GM12864 (cell line): ENCODE measurements around the gene IYD.

Experiments
- DNase-seq: peaks from one replicate; pipeline ENCODE4 v3.0.0-alpha.2; 2011; ENCODE audit warnings: low read depth
- H3K4me3 ChIP-seq: 2 replicates; pipeline ENCODE4 v1.5.1; 2011; ENCODE audit warnings: mild to moderate bottlenecking, low read depth, low read length, control low read depth
- CTCF ChIP-seq: IDR thresholded peaks from 2 replicates; pipeline ENCODE4 v1.5.1; 2011; ENCODE audit warnings: low read depth, mild to moderate bottlenecking, moderate library complexity, low read length, control low read depth, inconsistent platforms; ENCODE audit errors: missing control alignments

IYD gene

GRCh38 chr6:150355932-150356331 lies 12.9 kb upstream of the IYD start:
- no peak for TF ChIP-seq CTCF
- DNase-seq, result no peak
- no peak overlapping the region for H3K4me3 ChIP-seq

- DNase-seq, result no peak
- TF ChIP-seq CTCF, result no peak
- H3K4me3 ChIP-seq, result no peak overlapping the region
These were observed 6.9 kb upstream of the IYD start for GRCh38 chr6:150361876-150362275.

GRCh38 chr6:150363733-150364132 lies 5.1 kb upstream of the IYD start:
- H3K4me3 ChIP-seq, result no peak overlapping the region
- DNase-seq, result no peak
- TF ChIP-seq CTCF, result no peak

GRCh38 chr6:150366118-150366778 lies 2.6 kb upstream of the IYD start:
- TF ChIP-seq CTCF, result no peak
- no peak overlapping the region for H3K4me3 ChIP-seq
- DNase-seq, result no peak

- no peak for TF ChIP-seq CTCF
- no peak overlapping the region for H3K4me3 ChIP-seq
- DNase-seq, result no peak
These were observed 596 bp downstream of the IYD start for GRCh38 chr6:150369408-150369807.

- no peak for DNase-seq
- no peak for TF ChIP-seq CTCF
- no peak overlapping the region for H3K4me3 ChIP-seq
These were observed 1.3 kb downstream of the IYD start for GRCh38 chr6:150370112-150370511.

GRCh38 chr6:150371356-150371755 lies 2.5 kb downstream of the IYD start:
- no peak for TF ChIP-seq CTCF
- no peak overlapping the region for H3K4me3 ChIP-seq
- no peak for DNase-seq
